Body of pancreas (tissue), 4 donors: ENCODE measurements around the gene UBE2I.

ENCODE experiments used
- POLR2A ChIP-seq, 3 donors: fragments of 450-650 bp; IDR thresholded peaks; one replicate each; pipeline ENCODE4 v1.6.1; 2016; ENCODE audit warnings: antibody characterized with exemption in 3 of 3, mild to moderate bottlenecking in 2 of 3
- TF ChIP-seq, protein P1 (sequence below), 7 experiments: fragments of 450-650 bp in 4 of 7; fragments of 200-600 bp in 3 of 7; sonication (generic) in 3 of 7; IDR thresholded peaks; one replicate each; pipeline ENCODE4 v1.5.1; 2016 to 2019; ENCODE audit warnings: antibody characterized with exemption in 7 of 7

DNA sequence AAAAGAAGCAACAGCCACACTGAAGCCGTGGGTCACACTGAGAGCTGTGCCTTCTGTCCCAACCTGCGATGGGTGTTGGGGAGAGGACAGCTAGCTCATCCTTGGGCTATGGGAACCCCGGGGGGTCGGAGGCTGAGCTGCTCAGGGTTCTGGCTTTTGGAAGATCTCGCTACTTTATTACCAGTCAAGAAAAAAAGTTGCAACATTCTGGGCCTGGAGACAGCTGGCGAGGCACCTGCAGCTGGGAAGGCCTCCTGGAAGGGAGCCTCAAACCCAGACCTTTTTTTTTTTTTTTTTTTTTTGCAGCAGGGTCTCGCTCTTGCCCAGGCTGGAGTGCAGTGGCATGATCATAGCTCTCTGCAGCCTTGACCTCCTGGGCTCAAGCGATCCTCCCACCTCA is 28.7 kb upstream of the UBE2I start:
- TF ChIP-seq, protein P1, sequence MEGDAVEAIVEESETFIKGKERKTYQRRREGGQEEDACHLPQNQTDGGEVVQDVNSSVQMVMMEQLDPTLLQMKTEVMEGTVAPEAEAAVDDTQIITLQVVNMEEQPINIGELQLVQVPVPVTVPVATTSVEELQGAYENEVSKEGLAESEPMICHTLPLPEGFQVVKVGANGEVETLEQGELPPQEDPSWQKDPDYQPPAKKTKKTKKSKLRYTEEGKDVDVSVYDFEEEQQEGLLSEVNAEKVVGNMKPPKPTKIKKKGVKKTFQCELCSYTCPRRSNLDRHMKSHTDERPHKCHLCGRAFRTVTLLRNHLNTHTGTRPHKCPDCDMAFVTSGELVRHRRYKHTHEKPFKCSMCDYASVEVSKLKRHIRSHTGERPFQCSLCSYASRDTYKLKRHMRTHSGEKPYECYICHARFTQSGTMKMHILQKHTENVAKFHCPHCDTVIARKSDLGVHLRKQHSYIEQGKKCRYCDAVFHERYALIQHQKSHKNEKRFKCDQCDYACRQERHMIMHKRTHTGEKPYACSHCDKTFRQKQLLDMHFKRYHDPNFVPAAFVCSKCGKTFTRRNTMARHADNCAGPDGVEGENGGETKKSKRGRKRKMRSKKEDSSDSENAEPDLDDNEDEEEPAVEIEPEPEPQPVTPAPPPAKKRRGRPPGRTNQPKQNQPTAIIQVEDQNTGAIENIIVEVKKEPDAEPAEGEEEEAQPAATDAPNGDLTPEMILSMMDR (IDR thresholded peaks at IDR 0.05): no peak
- TF ChIP-seq POLR2A (IDR thresholded peaks at IDR 0.05): no peak
